BLaER1 treated with 17β-estradiol and CSF1 and Interleukin-3, amounts not matched to agents 10 nM and 100 nM (cell line): ENCODE results near the gene BBS10.
"Not testable (repeated sequence)": the region's sequence is repeated elsewhere in the genome, so short reads cannot be mapped to it uniquely, and the experiment has no call there.

Experiments
- H3K27ac ChIP-seq, 11 experiments: shearing (Covaris generic); formaldehyde crosslinking; 2 replicates each; pipeline ENCODE4 v1.8.1; 2022
- H3K27me3 ChIP-seq, 11 experiments: shearing (Covaris generic); formaldehyde crosslinking; 2 replicates each; pipeline ENCODE4 v1.8.1; 2022
- H3K36me3 ChIP-seq, 11 experiments: shearing (Covaris generic); formaldehyde crosslinking; 2 replicates each; pipeline ENCODE4 v1.8.1; 2022
- H3K4me1 ChIP-seq, 10 experiments: shearing (Covaris generic); formaldehyde crosslinking; 2 replicates each; pipeline ENCODE4 v1.8.1; 2022
- H3K4me2 ChIP-seq, 11 experiments: shearing (Covaris generic); formaldehyde crosslinking; 2 replicates each; pipeline ENCODE4 v1.8.1; 2022
- H3K4me3 ChIP-seq, 10 experiments: shearing (Covaris generic); formaldehyde crosslinking; 2 replicates each; pipeline ENCODE4 v1.8.1; 2022
- H3K9ac ChIP-seq, 11 experiments: shearing (Covaris generic); formaldehyde crosslinking; 2 replicates each; pipeline ENCODE4 v1.8.1; 2022
- H3K9me3 ChIP-seq, 11 experiments: shearing (Covaris generic); formaldehyde crosslinking; replicated peaks in 1 of 11; 2 replicates each; pipeline ENCODE4 v1.8.1; 2022
- H4K20me1 ChIP-seq, 11 experiments: shearing (Covaris generic); formaldehyde crosslinking; 2 replicates each; pipeline ENCODE4 v1.8.1; 2022
- Cebpa-rat ChIP-seq, 11 experiments: shearing (Covaris generic); IDR thresholded peaks; 2 replicates each; pipeline ENCODE4 v1.8.1; 2022

BBS10 gene

GRCh38 chr12:76374386-76375020 lies 26.3 kb upstream of the BBS10 start:
- Histone ChIP-seq H3K4me2 (no peak overlapping the region), H3K9ac (no peak overlapping the region), H3K27ac (no peak overlapping the region), H3K36me3 (peaks cover 16 to 99% (median 49%) of the 10 kb centered on the region in 11 experiments; a peak in 21 of 22 replicates), H4K20me1 (no peaks in the 10 kb centered on the region; a peak in 1 of 22 replicates), H3K9me3 (peaks cover 0 to 6% (median 0%) of the 10 kb centered on the region in 11 experiments; a peak in 1 of 22 replicates), H3K27me3 (no peaks in the 10 kb centered on the region), H3K4me1 (no peaks in the 10 kb centered on the region), H3K4me3 (no peak overlapping the region)
- TF ChIP-seq Cebpa-rat (IDR thresholded peaks at IDR 0.05): no peak

- Histone ChIP-seq H4K20me1 (peaks cover 0 to under 1% (median 0%) of the 10 kb centered on the region in 11 experiments; a peak in 2 of 22 replicates), H3K4me2 (no peak overlapping the region), H3K4me1 (peaks cover 0 to 2% (median 0%) of the 10 kb centered on the region in 10 experiments; a peak in 1 of 20 replicates), H3K9me3 (peaks cover 5 to 25% (median 19%) of the 10 kb centered on the region in 11 experiments; a peak in 18 of 22 replicates), H3K27me3 (no peaks in the 10 kb centered on the region), H3K36me3 (peaks cover 36 to 93% (median 58%) of the 10 kb centered on the region in 11 experiments), H3K9ac (no peak overlapping the region), H3K4me3 (no peak overlapping the region), H3K27ac (no peak overlapping the region)
- TF ChIP-seq Cebpa-rat (IDR thresholded peaks at IDR 0.05): no peak
Observed at GRCh38 chr12:76368230-76368629, 20.0 kb upstream of the BBS10 start.

- Histone ChIP-seq H3K4me2 (no peak overlapping the region), H3K4me3 (no peak overlapping the region), H3K9ac (no peak overlapping the region), H3K27me3 (no peaks in the 10 kb centered on the region), H3K27ac (no peak overlapping the region), H4K20me1 (peaks cover 0 to 11% (median 0%) of the 10 kb centered on the region in 11 experiments; a peak in 2 of 22 replicates), H3K4me1 (peaks cover 0 to 7% (median 0%) of the 10 kb centered on the region in 10 experiments; a peak in 1 of 20 replicates), H3K36me3 (peaks cover 36 to 85% (median 50%) of the 10 kb centered on the region in 11 experiments), H3K9me3 (peaks cover 5 to 25% (median 19%) of the 10 kb centered on the region in 11 experiments; a peak in 18 of 22 replicates)
- no peak for TF ChIP-seq Cebpa-rat (IDR thresholded peaks at IDR 0.05)
Observed at GRCh38 chr12:76366163-76366562, 17.9 kb upstream of the BBS10 start.

GRCh38 chr12:76364131-76364530 lies 15.9 kb upstream of the BBS10 start:
- Histone ChIP-seq H4K20me1 (peaks cover 0 to 11% (median 0%) of the 10 kb centered on the region in 11 experiments; a peak in 2 of 22 replicates), H3K9me3 (peaks cover 5 to 25% (median 19%) of the 10 kb centered on the region in 11 experiments; a peak in 18 of 22 replicates), H3K36me3 (peaks cover 27 to 85% (median 49%) of the 10 kb centered on the region in 11 experiments)
- H3K9ac ChIP-seq, H3K27me3 ChIP-seq, H3K4me1 ChIP-seq, H3K27ac ChIP-seq, H3K4me2 ChIP-seq, H3K4me3 ChIP-seq: not testable (repeated sequence)

GRCh38 chr12:76360316-76360715 lies 12.1 kb upstream of the BBS10 start:
- no peak for TF ChIP-seq Cebpa-rat (IDR thresholded peaks at IDR 0.05)
- Histone ChIP-seq H3K27ac (no peak overlapping the region), H3K4me1 (peaks cover 0 to 7% (median 0%) of the 10 kb centered on the region in 10 experiments; a peak in 1 of 20 replicates), H3K9ac (no peak overlapping the region), H3K4me3 (no peak overlapping the region), H3K9me3 (peaks cover 0 to 16% (median 8%) of the 10 kb centered on the region in 11 experiments; a peak in 9 of 22 replicates), H3K4me2 (no peak overlapping the region), H3K36me3 (peaks cover 9 to 85% (median 37%) of the 10 kb centered on the region in 11 experiments; a peak in 19 of 22 replicates), H3K27me3 (no peaks in the 10 kb centered on the region), H4K20me1 (peaks cover 0 to 11% (median 0%) of the 10 kb centered on the region in 11 experiments; a peak in 2 of 22 replicates)

GRCh38 chr12:76356071-76356470 lies 7.9 kb upstream of the BBS10 start:
- no peaks in the 10 kb centered on the region for H3K27me3 ChIP-seq
- H3K9me3 ChIP-seq: no peaks in the 10 kb centered on the region
- H3K4me1 ChIP-seq: no peaks in the 10 kb centered on the region
- peaks cover 0 to 77% (median 24%) of the 10 kb centered on the region in 11 experiments; a peak in 15 of 22 replicates for H3K36me3 ChIP-seq
- H3K4me3 ChIP-seq: no peak overlapping the region
- H3K27ac ChIP-seq: no peak overlapping the region
- no peak overlapping the region for H3K9ac ChIP-seq
- H4K20me1 ChIP-seq: no peaks in the 10 kb centered on the region; a peak in 2 of 22 replicates
- H3K4me2 ChIP-seq: no peak overlapping the region
- TF ChIP-seq Cebpa-rat (IDR thresholded peaks at IDR 0.05): no peak

GRCh38 chr12:76346798-76347420 lies 1.3 kb downstream of the BBS10 start:
- Histone ChIP-seq H3K27ac (peak overlapping the region in 10 of 11 experiments; percentile 76 to 93 (median 84); a peak in 13 of 22 replicates), H4K20me1 (no peaks in the 10 kb centered on the region), H3K9me3 (no peaks in the 10 kb centered on the region), H3K27me3 (no peaks in the 10 kb centered on the region), H3K4me2 (peak overlapping the region; percentile 83 to 93 (median 92)), H3K4me3 (peak overlapping the region; percentile 72 to 90 (median 79); a peak in 19 of 20 replicates), H3K4me1 (peaks cover 12 to 26% (median 19%) of the 10 kb centered on the region in 10 experiments), H3K9ac (peak overlapping the region; percentile 76 to 89 (median 84); a peak in 19 of 22 replicates), H3K36me3 (peaks cover 0 to 10% (median 0%) of the 10 kb centered on the region in 11 experiments; a peak in 1 of 22 replicates)
- no peak for TF ChIP-seq Cebpa-rat (IDR thresholded peaks at IDR 0.05)

GRCh38 chr12:76346236-76346635 lies 2.0 kb downstream of the BBS10 start:
- Histone ChIP-seq H3K27me3 (no peaks in the 10 kb centered on the region), H3K4me3 (no peak overlapping the region), H3K4me2 (peak overlapping the region in 2 of 11 experiments; percentile 89 to 93; a peak in 4 of 22 replicates), H3K27ac (no peak overlapping the region), H3K4me1 (peaks cover 12 to 33% (median 19%) of the 10 kb centered on the region in 10 experiments), H3K9me3 (no peaks in the 10 kb centered on the region), H3K36me3 (peaks cover 0 to 4% (median 0%) of the 10 kb centered on the region in 11 experiments; a peak in 1 of 22 replicates), H4K20me1 (no peaks in the 10 kb centered on the region), H3K9ac (peak overlapping the region in 2 of 11 experiments; percentile 14 to 17; a peak in 1 of 22 replicates)
- no peak for TF ChIP-seq Cebpa-rat (IDR thresholded peaks at IDR 0.05)

GRCh38 chr12:76345569-76345968 lies 2.6 kb downstream of the BBS10 start:
- Histone ChIP-seq H3K4me1 (peaks cover 12 to 38% (median 20%) of the 10 kb centered on the region in 10 experiments), H3K27me3 (no peaks in the 10 kb centered on the region), H3K27ac (no peak overlapping the region), H3K4me2 (no peak overlapping the region), H3K9me3 (peaks cover 0 to 1% (median 0%) of the 10 kb centered on the region in 11 experiments; a peak in 2 of 22 replicates), H4K20me1 (no peaks in the 10 kb centered on the region), H3K4me3 (no peak overlapping the region), H3K36me3 (no peaks in the 10 kb centered on the region), H3K9ac (no peak overlapping the region)
- TF ChIP-seq Cebpa-rat (IDR thresholded peaks at IDR 0.05): no peak
